Left lung (tissue), 14 donors: ENCODE results near the gene JAM3. TPM values are rescaled to one million over a fixed set of nuclear protein-coding genes. Genes with fewer than 3 reads are reported as not detected.
A peak's percentile ranks its signal among the peaks of the same experiment; 100 is the strongest.

ENCODE experiments used
- ATAC-seq: fragments of 200-7000 bp; cut with Tn5 transposase; one replicate; pipeline ENCODE4 v1.9.1; 2020; ENCODE audit warnings: moderate library complexity
- DNase-seq, 4 donors: peaks; one replicate each; pipeline ENCODE4 v3.0.0-alpha.2; 2013 to 2020
- H3K27ac ChIP-seq, 2 donors: fragments of 200-600 bp; sonication (generic) in 1 of 2; one replicate each; pipeline versions ENCODE4 v1.5.0 to v1.8.0; 2020 to 2021
- H3K27me3 ChIP-seq, 2 donors: fragments of 200-600 bp; sonication (generic) in 1 of 2; one replicate each; pipeline versions ENCODE4 v1.5.0 to v1.8.0; 2020 to 2021
- H3K36me3 ChIP-seq, 2 donors: fragments of 200-600 bp; sonication (generic) in 1 of 2; one replicate each; pipeline versions ENCODE4 v1.5.0 to v1.8.0; 2020 to 2021
- H3K4me1 ChIP-seq, 2 donors: fragments of 200-600 bp; one replicate each; pipeline ENCODE4 v1.8.0; 2021
- H3K4me3 ChIP-seq, 2 donors: fragments of 200-600 bp; sonication (generic) in 1 of 2; one replicate each; pipeline versions ENCODE4 v1.5.0 to v1.8.0; 2020 to 2021; ENCODE audit warnings: mild to moderate bottlenecking in 1 of 2
- H3K9me3 ChIP-seq, 2 donors: fragments of 200-600 bp; sonication (generic) in 1 of 2; one replicate each; pipeline versions ENCODE4 v1.5.0 to v1.8.0; 2020 to 2021
- CTCF ChIP-seq, 2 donors: fragments of 200-600 bp; sonication (generic) in 1 of 2; IDR thresholded peaks; one replicate each; pipeline versions ENCODE4 v1.5.0 to v1.8.0; 2021; ENCODE audit warnings: antibody characterized with exemption in 2 of 2
- intact Hi-C, 2 donors: fragments of 100-400 bp; cut with DNase I; formaldehyde crosslinking; loops; one replicate each; pipeline versions ENCODE4 v1.11.2 to v1.14.2; 2022
- long read RNA-seq, 12 donors: library from polyadenylated mRNA in 2 of 12; unstranded in 2 of 12; transcript quantifications; one replicate each; pipeline ENCODE4 v2.0.0 and lab custom pipeline, GENCODE V29; 2019 to 2026
- polyA plus RNA-seq, 6 donors: library from polyadenylated mRNA; unstranded; fragments of 120-200 nt; gene quantifications; one replicate each; pipeline ENCODE4 v1.2.1, GENCODE V29; 2013; ENCODE audit not compliant: insufficient read length in 6 of 6
- total RNA-seq, 2 donors: library from RNA; stranded (reverse); fragmentation: NEBNext Ultra II Directional; extraction: Animal tissue kit (Norgen Biotek cat#: 25700); gene quantifications; one replicate each; pipeline ENCODE4 v1.2.1, GENCODE V29; 2021
- donor health status: DM: no; HTN: yes; CAD: no.
- donor health status: DM: no; HTN: no; CAD: no.

The JAM3 gene
- total RNA-seq (10 to 100 TPM; 29.4 to 31.2 TPM), polyA plus RNA-seq (10 to 100 TPM; 70.2 to 85.4 (median 74.0) TPM)
- long read RNA-seq, donor 1, transcript JAM3-201 (9 exons, 3,912 nt), result major isoform, 17 of 46 reads
- long read RNA-seq, donor 1, partial matches to known transcripts, result 8 of 46 reads
- long read RNA-seq, donor 1, other reads (novel, unspliced or antisense), result 15 of 46 reads
- long read RNA-seq, donor 2, transcript JAM3-201 (9 exons, 3,912 nt), result major isoform, 14 of 29 reads
- long read RNA-seq, donor 2, partial matches to known transcripts, result 12 of 29 reads
- long read RNA-seq, donor 2, other reads (novel, unspliced or antisense), result 0 of 29 reads
- long read RNA-seq, donor 3, transcript JAM3-201 (9 exons, 3,912 nt), result major isoform, 7 of 10 reads
- long read RNA-seq, donor 3, partial matches to known transcripts, result 0 of 10 reads
- long read RNA-seq, donor 3, other reads (novel, unspliced or antisense), result 0 of 10 reads
- long read RNA-seq, donor 4, partial matches to known transcripts, result 0 of 5 reads
- long read RNA-seq, donor 4, other reads (novel, unspliced or antisense), result 3 of 5 reads
- long read RNA-seq, donor 5, transcript JAM3-201 (9 exons, 3,912 nt), result major isoform, 13 of 18 reads
- long read RNA-seq, donor 5, partial matches to known transcripts, result 0 of 18 reads
- long read RNA-seq, donor 5, other reads (novel, unspliced or antisense), result 0 of 18 reads
- long read RNA-seq, donor 6, transcript JAM3-201 (9 exons, 3,912 nt), result major isoform, 9 of 13 reads
- long read RNA-seq, donor 6, partial matches to known transcripts, result 0 of 13 reads
- long read RNA-seq, donor 6, other reads (novel, unspliced or antisense), result 0 of 13 reads
- long read RNA-seq, donor 7, transcript JAM3-201 (9 exons, 3,912 nt), result major isoform, 10 of 10 reads
- long read RNA-seq, donor 7, partial matches to known transcripts, result 0 of 10 reads
- long read RNA-seq, donor 7, other reads (novel, unspliced or antisense), result 0 of 10 reads
- long read RNA-seq, donor 8, transcript JAM3-201 (9 exons, 3,912 nt), result major isoform, 14 of 15 reads
- long read RNA-seq, donor 8, partial matches to known transcripts, result 0 of 15 reads
- long read RNA-seq, donor 8, other reads (novel, unspliced or antisense), result 0 of 15 reads
- long read RNA-seq, donor 9, result 0 reads
- long read RNA-seq, donor 10, partial matches to known transcripts, result 0 of 2 reads
- long read RNA-seq, donor 10, other reads (novel, unspliced or antisense), result 0 of 2 reads
- long read RNA-seq, donor 11, transcript JAM3-201 (9 exons, 3,912 nt), result major isoform, 9 of 10 reads
- long read RNA-seq, donor 11, partial matches to known transcripts, result 0 of 10 reads
- long read RNA-seq, donor 11, other reads (novel, unspliced or antisense), result 0 of 10 reads
- long read RNA-seq, donor 12, transcript JAM3-201 (9 exons, 3,912 nt), result major isoform, 13 of 25 reads
- long read RNA-seq, donor 12, partial matches to known transcripts, result 10 of 25 reads
- long read RNA-seq, donor 12, other reads (novel, unspliced or antisense), result 0 of 25 reads

- peak within 1 kb of the TSS; percentile 80 to 88 for H3K27ac ChIP-seq
- DNase-seq (peak; percentile 87 to 97 (median 90)), ATAC-seq (peak; percentile 90)
- no peaks in the 10 kb centered on the region for H3K9me3 ChIP-seq
- peak within 1 kb of the TSS; percentile 52 to 54 for H3K4me3 ChIP-seq
- H3K4me1 ChIP-seq, result no peaks in the 10 kb centered on the region
- intact Hi-C loops, result no loop called here
- no peak for TF ChIP-seq CTCF (IDR thresholded peaks at IDR 0.05)
- H3K36me3 ChIP-seq, result no peaks in the 10 kb centered on the region
- H3K27me3 ChIP-seq, result peaks cover 12 to 62% of the 10 kb centered on the region in 2 donors
These were observed at the start of gene JAM3 for GRCh38 chr11:134068829-134069425. TSS of gene JAM3 (plus strand) at chr11:134069072. CDS start at chr11:134069084, 12 bp downstream.

- H3K4me1 ChIP-seq, result no peaks in the 10 kb centered on the region
- peaks cover 0 to 43% of the 10 kb centered on the region in 2 donors for H3K27me3 ChIP-seq
- H3K36me3 ChIP-seq, result no peaks in the 10 kb centered on the region
- intact Hi-C loops, result no loop called here
- no peak for ATAC-seq
- DNase-seq, result no peak
- no peak for TF ChIP-seq CTCF (IDR thresholded peaks at IDR 0.05)
- H3K4me3 ChIP-seq, result no peak overlapping the region
- no peaks in the 10 kb centered on the region for H3K9me3 ChIP-seq
- no peak overlapping the region for H3K27ac ChIP-seq
These were observed 49.4 kb upstream of the JAM3 start for GRCh38 chr11:134019500-134019899.

DNA sequence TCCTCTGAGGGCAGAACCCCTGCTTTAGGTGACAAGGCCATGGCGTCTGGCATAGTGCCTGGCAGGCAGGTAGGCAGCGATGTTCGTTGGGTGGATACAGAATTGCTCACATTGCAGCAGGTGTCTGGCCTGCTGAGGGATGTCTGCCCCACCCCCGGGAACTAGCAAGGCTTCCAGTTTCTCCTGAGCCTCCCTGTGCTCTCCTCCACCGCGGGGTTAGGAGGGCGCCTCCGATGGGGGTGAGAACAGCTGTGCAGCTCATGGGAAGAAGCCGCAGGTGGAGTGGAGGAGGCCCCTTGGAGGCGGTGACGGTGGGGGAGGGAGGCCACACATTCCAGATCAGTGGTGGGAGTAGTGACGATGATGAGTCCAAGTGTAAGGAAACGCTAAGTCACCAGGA lies 48.3 kb upstream of the JAM3 start:
- Histone ChIP-seq H3K27me3 (peaks cover 0 to 41% of the 10 kb centered on the region in 2 donors), H3K27ac (no peak overlapping the region), H3K4me3 (no peak overlapping the region), H3K36me3 (no peaks in the 10 kb centered on the region), H3K4me1 (no peaks in the 10 kb centered on the region), H3K9me3 (no peaks in the 10 kb centered on the region)
- no peak for TF ChIP-seq CTCF (IDR thresholded peaks at IDR 0.05)
- no peak for ATAC-seq
- intact Hi-C loops, result no loop called here
- no peak for DNase-seq

GRCh38 chr11:134021326-134021725 lies 47.5 kb upstream of the JAM3 start:
- TF ChIP-seq CTCF (IDR thresholded peaks at IDR 0.05), result no peak
- intact Hi-C loops, result no loop called here
- Histone ChIP-seq H3K36me3 (no peaks in the 10 kb centered on the region), H3K9me3 (no peaks in the 10 kb centered on the region), H3K27ac (no peak overlapping the region), H3K27me3 (peaks cover 0 to 37% of the 10 kb centered on the region in 2 donors), H3K4me1 (no peaks in the 10 kb centered on the region), H3K4me3 (no peak overlapping the region)
- ATAC-seq (no peak), DNase-seq (no peak)
